T-helper 1 cell treated with Interleukin-12 subunit alpha and Interleukin-12 subunit beta and Interleukin-4 antibody, amounts not matched to agents 30 ng/mL and 1 ng/mL, for 36 hours (primary cell): Measurements from ENCODE around the gene MVK. TPM values are rescaled to one million over a fixed set of nuclear protein-coding genes. Genes with fewer than 3 reads are reported as not detected.

Experiments used
- intact Hi-C: fragments of 100-400 bp; cut with micrococcal nuclease; formaldehyde crosslinking; loops from one replicate; pipeline ENCODE4 v1.15.1; 2024
- total RNA-seq: library from RNA; stranded (reverse); gene quantifications from 2 replicates; pipeline ENCODE4 v1.2.3, GENCODE V29; 2022

The MVK gene
- total RNA-seq, 1 donor from 2014 or later: 14.1 TPM

GRCh38 chr12:109605016-109605415, 31.4 kb downstream of the MVK start:
- intact Hi-C loops: no loop called here

GRCh38 chr12:109605599-109606228, 32.1 kb downstream of the MVK start:
- intact Hi-C loops: no loop called here

GRCh38 chr12:109606320-109607028, 32.9 kb downstream of the MVK start:
- intact Hi-C loops: no loop called here

GRCh38 chr12:109607618-109608017, 34.0 kb downstream of the MVK start:
- intact Hi-C loops: no loop called here

GRCh38 chr12:109608270-109608669, 34.7 kb downstream of the MVK start:
- intact Hi-C loops: no loop called here

GRCh38 chr12:109608793-109609192, 35.2 kb downstream of the MVK start:
- intact Hi-C loops: no loop called here

GRCh38 chr12:109609342-109609741, 35.7 kb downstream of the MVK start:
- intact Hi-C loops: no loop called here

- intact Hi-C loops: no loop called here
Measured at GRCh38 chr12:109610523-109610922, 36.9 kb downstream of the MVK start.

GRCh38 chr12:109611223-109611622, 37.6 kb downstream of the MVK start:
- intact Hi-C loops: no loop called here

GRCh38 chr12:109612003-109612402, 38.4 kb downstream of the MVK start:
- intact Hi-C loops: loop anchor here (2.0 kb wide), 1 partner anchor 93 kb away; no protein-coding TSS in a partner anchor

GRCh38 chr12:109612975-109613502, 39.4 kb downstream of the MVK start:
- intact Hi-C loops: loop anchor here (2.0 kb wide), 1 partner anchor 94 kb away; no protein-coding TSS in a partner anchor

- intact Hi-C loops: loop anchor here (2.0 kb wide), 1 partner anchor 95 kb away; no protein-coding TSS in a partner anchor
Measured at GRCh38 chr12:109613649-109614455, 40.3 kb downstream of the MVK start.

- intact Hi-C loops: no loop called here
Measured at GRCh38 chr12:109615556-109616229, 42.1 kb downstream of the MVK start.

GRCh38 chr12:109617491-109617890, 43.9 kb downstream of the MVK start:
- intact Hi-C loops: no loop called here

- intact Hi-C loops: no loop called here
Measured at GRCh38 chr12:109618082-109618481, 44.5 kb downstream of the MVK start.

GRCh38 chr12:109619002-109619604, 45.5 kb downstream of the MVK start:
- intact Hi-C loops: no loop called here

GRCh38 chr12:109621211-109621694, 47.7 kb downstream of the MVK start:
- intact Hi-C loops: no loop called here

GRCh38 chr12:109621901-109622364, 48.3 kb downstream of the MVK start:
- intact Hi-C loops: no loop called here

GRCh38 chr12:109624467-109624866, 50.9 kb downstream of the MVK start:
- intact Hi-C loops: no loop called here

- intact Hi-C loops: no loop called here
Measured at GRCh38 chr12:109625131-109625559, 51.6 kb downstream of the MVK start.
